ENCODE data around the gene ZNRF1. TPM values are rescaled to one million over a fixed set of nuclear protein-coding genes. Genes with fewer than 3 reads are reported as not detected.

Gene ZNRF1
- total RNA-seq, 1 experiment from 2014 or later = 48.2 TPM

DNA sequence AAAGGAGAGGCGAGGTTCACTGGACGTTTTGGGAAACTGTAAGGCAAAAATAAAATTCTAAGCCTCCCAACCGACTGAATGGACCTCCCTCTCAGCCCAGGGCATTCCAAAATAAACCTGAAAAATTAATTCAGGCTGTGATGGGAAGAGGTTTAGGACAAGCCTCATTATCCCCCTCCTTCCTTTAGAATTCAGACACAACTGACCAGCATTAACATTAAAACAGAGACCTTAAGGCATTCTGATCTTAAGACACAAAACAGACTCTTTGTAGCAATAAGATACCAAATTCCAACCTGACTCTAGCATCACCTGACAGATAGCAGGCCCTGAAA lies 118.1 kb downstream of the ZNRF1 start (continued):
- TF ChIP-seq, protein P1, sequence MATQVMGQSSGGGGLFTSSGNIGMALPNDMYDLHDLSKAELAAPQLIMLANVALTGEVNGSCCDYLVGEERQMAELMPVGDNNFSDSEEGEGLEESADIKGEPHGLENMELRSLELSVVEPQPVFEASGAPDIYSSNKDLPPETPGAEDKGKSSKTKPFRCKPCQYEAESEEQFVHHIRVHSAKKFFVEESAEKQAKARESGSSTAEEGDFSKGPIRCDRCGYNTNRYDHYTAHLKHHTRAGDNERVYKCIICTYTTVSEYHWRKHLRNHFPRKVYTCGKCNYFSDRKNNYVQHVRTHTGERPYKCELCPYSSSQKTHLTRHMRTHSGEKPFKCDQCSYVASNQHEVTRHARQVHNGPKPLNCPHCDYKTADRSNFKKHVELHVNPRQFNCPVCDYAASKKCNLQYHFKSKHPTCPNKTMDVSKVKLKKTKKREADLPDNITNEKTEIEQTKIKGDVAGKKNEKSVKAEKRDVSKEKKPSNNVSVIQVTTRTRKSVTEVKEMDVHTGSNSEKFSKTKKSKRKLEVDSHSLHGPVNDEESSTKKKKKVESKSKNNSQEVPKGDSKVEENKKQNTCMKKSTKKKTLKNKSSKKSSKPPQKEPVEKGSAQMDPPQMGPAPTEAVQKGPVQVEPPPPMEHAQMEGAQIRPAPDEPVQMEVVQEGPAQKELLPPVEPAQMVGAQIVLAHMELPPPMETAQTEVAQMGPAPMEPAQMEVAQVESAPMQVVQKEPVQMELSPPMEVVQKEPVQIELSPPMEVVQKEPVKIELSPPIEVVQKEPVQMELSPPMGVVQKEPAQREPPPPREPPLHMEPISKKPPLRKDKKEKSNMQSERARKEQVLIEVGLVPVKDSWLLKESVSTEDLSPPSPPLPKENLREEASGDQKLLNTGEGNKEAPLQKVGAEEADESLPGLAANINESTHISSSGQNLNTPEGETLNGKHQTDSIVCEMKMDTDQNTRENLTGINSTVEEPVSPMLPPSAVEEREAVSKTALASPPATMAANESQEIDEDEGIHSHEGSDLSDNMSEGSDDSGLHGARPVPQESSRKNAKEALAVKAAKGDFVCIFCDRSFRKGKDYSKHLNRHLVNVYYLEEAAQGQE (IDR thresholded peaks at IDR 0.05; ENCODE audit: low read depth) = no peak
- TF ChIP-seq POLR2AphosphoS5 (IDR thresholded peaks at IDR 0.05; ENCODE audit: low read depth, low read length) (no peak), SRF (IDR thresholded peaks at IDR 0.05; ENCODE audit: low read depth) (no peak), TCF7L2 (IDR thresholded peaks at IDR 0.05; ENCODE audit: borderline replicate concordance, extremely low read depth, insufficient read depth, insufficient read length) (no peak), EZH2 (IDR thresholded peaks at IDR 0.05) (no peak), EZH2phosphoT487 (IDR thresholded peaks at IDR 0.05; ENCODE audit: borderline replicate concordance) (no peak), ZFX (IDR thresholded peaks at IDR 0.05) (no peak), SP1 (IDR thresholded peaks at IDR 0.05; ENCODE audit: low read depth) (no peak), CEBPB (IDR thresholded peaks at IDR 0.05; ENCODE audit: low read depth) (no peak), FOSL1 (IDR thresholded peaks at IDR 0.05; ENCODE audit: low read depth) (no peak), ELF1 (IDR thresholded peaks at IDR 0.05; ENCODE audit: borderline replicate concordance, low read depth) (no peak), POLR2A (IDR thresholded peaks at IDR 0.05; ENCODE audit: borderline replicate concordance, extremely low read depth, insufficient read depth, insufficient read length) (no peak), SIN3A (IDR thresholded peaks at IDR 0.05; ENCODE audit: low read depth) (no peak), RAD21 (IDR thresholded peaks at IDR 0.05; ENCODE audit: low read depth) (no peak)
- TF ChIP-seq, protein P2, sequence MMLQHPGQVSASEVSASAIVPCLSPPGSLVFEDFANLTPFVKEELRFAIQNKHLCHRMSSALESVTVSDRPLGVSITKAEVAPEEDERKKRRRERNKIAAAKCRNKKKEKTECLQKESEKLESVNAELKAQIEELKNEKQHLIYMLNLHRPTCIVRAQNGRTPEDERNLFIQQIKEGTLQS (IDR thresholded peaks at IDR 0.05) = no peak
